Trophoblast cell (in vitro differentiated cells and primary cell): ENCODE results near the gene ZNF594.
"Not testable (repeated sequence)": the region's sequence is repeated elsewhere in the genome, so short reads cannot be mapped to it uniquely, and the experiment has no call there.

Source experiments
- DNase-seq, 2 donors: peaks; one replicate each; pipeline ENCODE4 v3.0.0-alpha.2; 2016
- H2AFZ ChIP-seq: 2 replicates; pipeline ENCODE4 v1.6.1; 2013; ENCODE audit warnings: low read length, moderate library complexity, mild to moderate bottlenecking; ENCODE audit not compliant: insufficient read depth, poor library complexity
- H2AK5ac ChIP-seq: 2 replicates; pipeline ENCODE4 v1.6.1; 2013; ENCODE audit warnings: mild to moderate bottlenecking, low read length
- H2BK120ac ChIP-seq: 2 replicates; pipeline ENCODE4 v1.6.1; 2013; ENCODE audit warnings: low read length, mild to moderate bottlenecking, moderate library complexity; ENCODE audit not compliant: insufficient read depth, poor library complexity
- H2BK12ac ChIP-seq: 2 replicates; pipeline ENCODE4 v1.6.1; 2013; ENCODE audit warnings: mild to moderate bottlenecking, low read length, moderate library complexity
- H2BK5ac ChIP-seq: 2 replicates; pipeline ENCODE4 v1.6.1; 2013; ENCODE audit warnings: low read length, low read depth, moderate library complexity, mild to moderate bottlenecking; ENCODE audit not compliant: poor library complexity
- H3K14ac ChIP-seq: 2 replicates; pipeline ENCODE4 v1.6.1; 2013; ENCODE audit warnings: mild to moderate bottlenecking, low read length
- H3K18ac ChIP-seq: 2 replicates; pipeline ENCODE4 v1.6.1; 2013; ENCODE audit warnings: mild to moderate bottlenecking, low read length
- H3K23ac ChIP-seq: 2 replicates; pipeline ENCODE4 v1.6.1; 2013; ENCODE audit warnings: low read length
- H3K27ac ChIP-seq: 2 replicates; pipeline ENCODE4 v1.5.1; 2013; ENCODE audit warnings: low read depth, mild to moderate bottlenecking, inconsistent platforms, low read length, moderate library complexity
- H3K27me3 ChIP-seq: 2 replicates; pipeline ENCODE4 v1.6.1; 2013; ENCODE audit warnings: inconsistent platforms, mild to moderate bottlenecking, low read length, moderate library complexity; ENCODE audit not compliant: insufficient read depth
- H3K36me3 ChIP-seq, 2 experiments: 1 replicate in 1 of 2; 2 replicates in 1 of 2; pipeline ENCODE4 v1.6.1; 2013; ENCODE audit warnings: low read length in 2 of 2, mild to moderate bottlenecking in 2 of 2, moderate library complexity in 1 of 2; ENCODE audit not compliant: insufficient read depth in 2 of 2, control insufficient read depth in 1 of 2
- H3K4ac ChIP-seq: 2 replicates; pipeline ENCODE4 v1.6.1; 2013; ENCODE audit warnings: low read depth, mild to moderate bottlenecking, low read length, moderate library complexity
- H3K4me1 ChIP-seq, 2 experiments: 1 replicate in 1 of 2; 2 replicates in 1 of 2; pipeline ENCODE4 v1.6.1; 2013; ENCODE audit warnings: low read length in 2 of 2, mild to moderate bottlenecking in 2 of 2, moderate library complexity in 1 of 2; ENCODE audit not compliant: insufficient read depth in 2 of 2, control insufficient read depth in 1 of 2
- H3K4me2 ChIP-seq: 2 replicates; pipeline ENCODE4 v1.6.1; 2013; ENCODE audit warnings: inconsistent platforms, mild to moderate bottlenecking, low read length, moderate library complexity
- H3K4me3 ChIP-seq: 2 replicates; pipeline ENCODE4 v1.5.1; 2013; ENCODE audit warnings: mild to moderate bottlenecking, low read depth, low read length, inconsistent platforms
- H3K79me1 ChIP-seq: one replicate; pipeline ENCODE4 v1.6.1; 2013; ENCODE audit warnings: low read length
- H3K79me2 ChIP-seq: 2 replicates; pipeline ENCODE4 v1.6.1; 2013; ENCODE audit warnings: low read length, mild to moderate bottlenecking; ENCODE audit not compliant: control insufficient read depth, insufficient read depth, poor library complexity
- H3K9ac ChIP-seq: 2 replicates; pipeline ENCODE4 v1.6.1; 2013; ENCODE audit warnings: mild to moderate bottlenecking, low read length
- H3K9me3 ChIP-seq: 2 replicates; pipeline ENCODE4 v1.6.1; 2013; ENCODE audit warnings: low read depth, mild to moderate bottlenecking, control low read depth, inconsistent platforms, low read length; ENCODE audit not compliant: insufficient read depth
- H4K12ac ChIP-seq: 2 replicates; pipeline ENCODE4 v1.6.1; 2013; ENCODE audit warnings: low read depth, mild to moderate bottlenecking, low read length, moderate library complexity
- H4K8ac ChIP-seq: 2 replicates; pipeline ENCODE4 v1.6.1; 2013; ENCODE audit warnings: low read depth, mild to moderate bottlenecking, low read length, moderate library complexity
- H4K91ac ChIP-seq: one replicate; pipeline ENCODE4 v1.6.1; 2013; ENCODE audit warnings: low read depth, mild to moderate bottlenecking, low read length, moderate library complexity
- WGBS: extraction: QIAGEN DNeasy Blood & Tissue Kit; methylation state at CpG from one replicate; pipeline ENCODE4 v1.1.7; 2013; ENCODE audit warnings: missing lambda C conversion rate; ENCODE audit not compliant: insufficient read length, insufficient coverage; ENCODE audit errors: extremely low coverage; 5-methylcytosine and 5-hydroxymethylcytosine counted together

Gene ZNF594

DNA sequence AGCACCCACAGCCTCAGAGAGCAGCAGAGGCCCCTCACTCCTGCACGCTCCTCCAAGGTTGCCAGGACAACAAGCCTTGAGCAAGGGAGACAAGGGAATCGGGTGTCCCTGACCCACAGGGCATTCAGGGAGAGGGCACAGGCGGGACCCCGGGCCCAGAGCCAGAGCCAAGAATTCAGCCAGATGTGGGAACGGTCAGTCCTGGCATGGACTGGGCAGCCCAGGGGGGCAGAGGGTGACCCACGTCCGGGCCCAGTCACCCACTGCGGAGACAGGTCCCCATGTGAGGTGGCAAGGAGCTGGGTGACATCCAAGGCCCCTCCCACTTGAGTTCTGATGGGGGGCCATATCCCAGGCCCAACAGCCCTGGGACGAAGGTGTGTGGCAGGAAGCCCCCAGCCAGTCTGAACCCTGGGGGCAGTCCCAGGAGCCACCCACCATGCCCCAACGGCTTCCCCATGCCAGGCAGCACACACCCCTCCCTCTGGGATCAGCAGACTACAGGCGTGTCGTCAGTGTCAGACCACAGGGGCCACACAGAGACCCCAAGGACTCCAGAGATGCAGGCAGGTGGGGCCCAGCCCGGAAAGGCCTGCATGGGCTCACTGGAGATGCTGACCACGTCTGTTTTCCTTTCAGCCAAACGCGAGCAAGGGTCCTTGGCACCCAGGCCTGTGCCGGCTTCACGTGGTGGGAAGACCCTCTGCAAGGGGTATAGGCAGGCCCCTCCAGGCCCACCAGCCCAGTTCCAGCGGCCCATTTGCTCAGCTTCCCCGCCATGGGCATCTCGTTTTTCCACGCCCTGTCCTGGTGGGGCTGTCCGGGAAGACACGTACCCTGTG, 52.8 kb downstream of the ZNF594 start:
- H2BK5ac ChIP-seq, result no peak overlapping the region
- no peak overlapping the region for H3K14ac ChIP-seq

DNA sequence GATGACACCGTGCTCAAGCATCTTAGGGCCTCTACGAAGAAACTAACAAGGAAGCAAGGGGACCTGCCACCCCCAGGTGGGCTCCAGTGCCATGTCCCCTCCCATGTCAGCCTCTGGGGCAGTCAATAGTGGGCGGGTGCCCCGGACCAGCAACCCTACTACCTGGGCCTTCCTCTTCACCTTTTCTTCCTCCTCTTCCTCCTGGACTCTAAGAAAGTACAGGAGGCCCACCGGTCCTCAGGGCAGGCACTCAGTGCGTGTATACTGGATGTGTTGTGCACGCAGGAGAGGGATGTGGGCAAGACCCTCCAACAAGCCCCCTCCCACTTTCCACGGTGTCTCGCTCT, 53.5 kb downstream of the ZNF594 start:
- not testable (repeated sequence) for H3K79me2 ChIP-seq, H2BK5ac ChIP-seq, H3K14ac ChIP-seq, H3K4me2 ChIP-seq, H3K18ac ChIP-seq, H3K4me3 ChIP-seq, H3K4ac ChIP-seq, H3K79me1 ChIP-seq, H3K27me3 ChIP-seq, H3K36me3 ChIP-seq, H4K8ac ChIP-seq, H3K9ac ChIP-seq, H2BK120ac ChIP-seq, H2AFZ ChIP-seq, H2BK12ac ChIP-seq, H4K91ac ChIP-seq, H3K27ac ChIP-seq, H4K12ac ChIP-seq, DNase-seq, H3K23ac ChIP-seq, H2AK5ac ChIP-seq, H3K4me1 ChIP-seq
- no CpG with 5 or more reads among the region's 9 CpGs for WGBS
- H3K9me3 ChIP-seq, result peaks cover 14% of the 10 kb centered on the region

More for the DNA sequence above, 52.8 kb downstream of the ZNF594 start:
- Histone ChIP-seq H3K23ac (no peak overlapping the region), H4K91ac (no peak overlapping the region), H3K4ac (no peak overlapping the region), H4K8ac (no peak overlapping the region), H2AK5ac (no peak overlapping the region), H4K12ac (no peak overlapping the region), H3K27ac (no peak overlapping the region), H3K4me2 (no peak overlapping the region), H3K79me1 (no peaks in the 10 kb centered on the region), H3K4me3 (no peak overlapping the region), H3K36me3 (no peaks in the 10 kb centered on the region), H2BK12ac (no peak overlapping the region), H2BK120ac (no peak overlapping the region), H3K27me3 (no peaks in the 10 kb centered on the region), H3K9ac (no peak overlapping the region), H3K18ac (no peak overlapping the region), H3K9me3 (peaks cover 14% of the 10 kb centered on the region), H2AFZ (no peak overlapping the region), H3K4me1 (no peaks in the 10 kb centered on the region), H3K79me2 (no peaks in the 10 kb centered on the region)
- DNase-seq, result no peak
- WGBS, result no CpG with 5 or more reads among the region's 24 CpGs

- H3K4ac ChIP-seq, H3K79me1 ChIP-seq, H4K8ac ChIP-seq, H3K14ac ChIP-seq, H4K12ac ChIP-seq, H2BK12ac ChIP-seq, H3K27ac ChIP-seq, H3K27me3 ChIP-seq, H3K4me2 ChIP-seq, H4K91ac ChIP-seq, H3K23ac ChIP-seq, H2BK5ac ChIP-seq, H3K36me3 ChIP-seq, H3K18ac ChIP-seq, H2AFZ ChIP-seq, H3K4me1 ChIP-seq, DNase-seq, H3K9ac ChIP-seq, H3K79me2 ChIP-seq, H2BK120ac ChIP-seq, H2AK5ac ChIP-seq, H3K4me3 ChIP-seq: not testable (repeated sequence)
- no CpG with 5 or more reads among the region's 15 CpGs for WGBS
- H3K9me3 ChIP-seq, result peaks cover 14% of the 10 kb centered on the region
Measured at GRCh38 chr17:5137511-5138197, 54.0 kb downstream of the ZNF594 start.

GRCh38 chr17:5136580-5137412, 54.9 kb downstream of the ZNF594 start:
- no CpG with 5 or more reads among the region's 14 CpGs for WGBS
- H2AK5ac ChIP-seq, H3K4me1 ChIP-seq, DNase-seq, H3K36me3 ChIP-seq, H3K79me1 ChIP-seq, H2BK120ac ChIP-seq, H3K4ac ChIP-seq, H2BK12ac ChIP-seq, H3K27ac ChIP-seq, H3K27me3 ChIP-seq, H4K12ac ChIP-seq, H3K4me2 ChIP-seq, H2AFZ ChIP-seq, H3K18ac ChIP-seq, H3K14ac ChIP-seq, H3K79me2 ChIP-seq, H3K4me3 ChIP-seq, H4K91ac ChIP-seq, H3K23ac ChIP-seq, H4K8ac ChIP-seq, H3K9ac ChIP-seq, H2BK5ac ChIP-seq: not testable (repeated sequence)
- H3K9me3 ChIP-seq, result peaks cover 14% of the 10 kb centered on the region
